HCT116 (cell line): ENCODE measurements around the gene VAMP2. TPM values are rescaled to one million over a fixed set of nuclear protein-coding genes. Genes with fewer than 3 reads are reported as not detected.

ENCODE experiments used
- ATAC-seq: fragments of 200-7000 bp; cut with Tn5 transposase; 2 replicates; pipeline ENCODE4 v1.9.1; 2020; ENCODE audit warnings: mild to moderate bottlenecking, moderate library complexity
- BruUV-seq: library from RNA; stranded (reverse); fragments of 400-500 nt; replicated peaks from 2 replicates; lab custom pipeline; 2021; lab: Mats Ljungman, UMichigan
- CTCF ChIA-PET: fragments of 300-600 bp; sonication (Branson Sonifier 250); formaldehyde crosslinking; loops from one replicate; lab custom pipeline; 2021; ENCODE audit warnings: antibody characterized with exemption; lab: Charles Lee
- POLR2A ChIA-PET: fragments of 300-600, 350-600 bp; sonication (Branson Sonifier 250); formaldehyde crosslinking; loops from one replicate; lab custom pipeline; 2021; ENCODE audit warnings: antibody characterized with exemption; lab: Charles Lee
- RAD21 ChIA-PET, 2 experiments: fragments of 300-600 bp; sonication (Branson Sonifier 250); formaldehyde crosslinking; loops; one replicate each; lab custom pipeline; 2023; ENCODE audit warnings: low total read pairs in 2 of 2; ENCODE audit not compliant: uncharacterized antibody in 2 of 2, unreplicated experiment in 2 of 2, low non-redundant PET in 1 of 2; lab: Charles Lee
- DNase-seq: peaks from one replicate; pipeline ENCODE4 v3.0.0-alpha.2; 2010; ENCODE audit warnings: low read depth, low spot score
- H2AFZ ChIP-seq: fragments of 200-600 bp; shearing (Covaris generic), sonication (generic); 2 replicates; pipeline ENCODE4 v1.6.1; 2017; ENCODE audit warnings: low read depth, mixed run types, mixed read lengths, antibody characterized with exemption, low read length; ENCODE audit not compliant: poor library complexity, severe bottlenecking
- H3K27ac ChIP-seq: 2 replicates; pipeline ENCODE4 v1.5.1; 2012; ENCODE audit warnings: low read depth, low read length
- H3K27me3 ChIP-seq: fragments of 200-600 bp; sonication (generic); 2 replicates; pipeline ENCODE4 v1.6.1; 2016; ENCODE audit warnings: mixed run types, low read length, mixed read lengths; ENCODE audit not compliant: insufficient read depth
- H3K36me3 ChIP-seq, 2 experiments: fragments of 200-500 bp in 1 of 2; fragments of 200-600 bp in 1 of 2; sonication (Bioruptor generic) in 1 of 2; sonication (generic) in 1 of 2; 2 replicates each; pipeline versions ENCODE4 v1.5.1 to v1.6.1; 2014 to 2016; ENCODE audit warnings: low read length in 2 of 2, inconsistent platforms in 1 of 2, mixed read lengths in 1 of 2, mixed run types in 1 of 2; ENCODE audit not compliant: insufficient read depth in 2 of 2, control insufficient read depth in 1 of 2
- H3K4me1 ChIP-seq, 2 experiments: fragments of 200-600 bp in 1 of 2; sonication (generic) in 1 of 2; 2 replicates each; pipeline versions ENCODE4 v1.5.1 to v1.6.1; 2012 to 2017; ENCODE audit warnings: low read length in 2 of 2, inconsistent platforms in 1 of 2, mild to moderate bottlenecking in 1 of 2, mixed read lengths in 1 of 2, mixed run types in 1 of 2, moderate library complexity in 1 of 2; ENCODE audit not compliant: insufficient read depth in 2 of 2, control insufficient read depth in 1 of 2
- H3K4me2 ChIP-seq: fragments of 200-600 bp; sonication (generic); 2 replicates; pipeline ENCODE4 v1.6.1; 2017; ENCODE audit warnings: mixed run types, low read length, mixed read lengths
- H3K4me3 ChIP-seq, 2 experiments: fragments of 200-600 bp in 1 of 2; sonication (generic) in 1 of 2; replicated peaks in 1 of 2; 2 replicates each; pipeline ENCODE4 v1.5.1; 2011 to 2016; ENCODE audit warnings: low read length in 2 of 2, control low read depth in 1 of 2, low read depth in 1 of 2, mild to moderate bottlenecking in 1 of 2, mixed read lengths in 1 of 2, mixed run types in 1 of 2
- H3K79me2 ChIP-seq: fragments of 200-600 bp; sonication (generic); 2 replicates; pipeline ENCODE4 v1.6.1; 2017; ENCODE audit warnings: mild to moderate bottlenecking, mixed run types, low read length, moderate library complexity, mixed read lengths; ENCODE audit not compliant: insufficient read depth
- H3K9ac ChIP-seq: fragments of 200-600 bp; sonication (generic); 2 replicates; pipeline ENCODE4 v1.6.1; 2016; ENCODE audit warnings: low read length, mixed read lengths
- H3K9me2 ChIP-seq: fragments of 200-600 bp; sonication (generic), shearing (Covaris generic); 2 replicates; pipeline ENCODE4 v1.6.1; 2017; ENCODE audit warnings: mixed run types, mild to moderate bottlenecking, moderate library complexity; ENCODE audit not compliant: insufficient read depth
- H3K9me3 ChIP-seq, 2 experiments: fragments of 200-500 bp in 1 of 2; fragments of 200-600 bp in 1 of 2; sonication (Bioruptor generic) in 1 of 2; sonication (generic) in 1 of 2; 2 replicates each; pipeline ENCODE4 v1.6.1; 2014 to 2017; ENCODE audit warnings: low read length in 2 of 2, mixed read lengths in 2 of 2, inconsistent platforms in 1 of 2, low read depth in 1 of 2, mild to moderate bottlenecking in 1 of 2, mixed run types in 1 of 2, moderate library complexity in 1 of 2; ENCODE audit not compliant: control insufficient read depth in 1 of 2, insufficient read depth in 1 of 2
- H4K20me1 ChIP-seq: fragments of 200-600 bp; sonication (generic), shearing (Covaris generic); 2 replicates; pipeline ENCODE4 v1.6.1; 2017; ENCODE audit warnings: mixed run types, mild to moderate bottlenecking, moderate library complexity; ENCODE audit not compliant: insufficient read depth
- CBX3 ChIP-seq: IDR thresholded peaks from 2 replicates; pipeline ENCODE4 v1.6.1; 2012; ENCODE audit warnings: low read depth
- EGR1 ChIP-seq: IDR thresholded peaks from 2 replicates; pipeline ENCODE4 v1.6.1; 2012; ENCODE audit warnings: low read depth
- EZH2 ChIP-seq: fragments of 200-600 bp; sonication (generic); IDR thresholded peaks from 2 replicates; pipeline ENCODE4 v1.6.1; 2017; ENCODE audit warnings: antibody characterized with exemption, mixed run types
- EZH2phosphoT487 ChIP-seq: fragments of 200-600 bp; IDR thresholded peaks from 2 replicates; pipeline ENCODE4 v1.6.1; 2018; ENCODE audit warnings: antibody characterized with exemption, borderline replicate concordance
- JUND ChIP-seq: IDR thresholded peaks from 2 replicates; pipeline ENCODE4 v1.6.1; 2012
- POLR2A ChIP-seq: IDR thresholded peaks from 2 replicates; pipeline ENCODE4 v1.7.0; 2011; ENCODE audit warnings: borderline replicate concordance; ENCODE audit not compliant: insufficient read depth, insufficient read length; ENCODE audit errors: extremely low read depth
- POLR2AphosphoS5 ChIP-seq: IDR thresholded peaks from 2 replicates; pipeline ENCODE4 v1.6.1; 2011; ENCODE audit warnings: mild to moderate bottlenecking, low read depth, low read length, moderate library complexity
- SRF ChIP-seq: IDR thresholded peaks from 2 replicates; pipeline ENCODE4 v1.6.1; 2012; ENCODE audit warnings: low read depth
- TCF7L2 ChIP-seq: IDR thresholded peaks from 2 replicates; pipeline ENCODE4 v1.7.0; 2011; ENCODE audit warnings: borderline replicate concordance, inconsistent platforms; ENCODE audit not compliant: insufficient read depth, insufficient read length; ENCODE audit errors: extremely low read depth
- ZFX ChIP-seq: fragments of 450-650 bp; IDR thresholded peaks from 2 replicates; pipeline ENCODE4 v1.6.1; 2017
- ZNF274 ChIP-seq: fragments of 200-500 bp; sonication (Bioruptor generic); IDR thresholded peaks from 2 replicates; pipeline ENCODE4 v1.6.1; 2014; ENCODE audit warnings: mild to moderate bottlenecking, low read depth, low read length, inconsistent platforms
- intact Hi-C: fragments of 100-400 bp; cut with micrococcal nuclease; formaldehyde crosslinking; loops from 2 replicates; pipeline ENCODE4 v1.10.0; 2022
- total RNA-seq: library from RNA; stranded (reverse); gene quantifications from one replicate; pipeline ENCODE4 v1.2.1, GENCODE V29; 2021; ENCODE audit not compliant: unreplicated experiment
- TF ChIP-seq, protein P1 (sequence below): IDR thresholded peaks from 2 replicates; pipeline ENCODE4 v1.6.1; 2012
- TF ChIP-seq, protein P2 (sequence below): IDR thresholded peaks from 2 replicates; pipeline ENCODE4 v1.6.1; 2012; ENCODE audit warnings: low read depth

The VAMP2 gene
- total RNA-seq, 1 experiment from 2014 or later, result 35.9 TPM

DNA sequence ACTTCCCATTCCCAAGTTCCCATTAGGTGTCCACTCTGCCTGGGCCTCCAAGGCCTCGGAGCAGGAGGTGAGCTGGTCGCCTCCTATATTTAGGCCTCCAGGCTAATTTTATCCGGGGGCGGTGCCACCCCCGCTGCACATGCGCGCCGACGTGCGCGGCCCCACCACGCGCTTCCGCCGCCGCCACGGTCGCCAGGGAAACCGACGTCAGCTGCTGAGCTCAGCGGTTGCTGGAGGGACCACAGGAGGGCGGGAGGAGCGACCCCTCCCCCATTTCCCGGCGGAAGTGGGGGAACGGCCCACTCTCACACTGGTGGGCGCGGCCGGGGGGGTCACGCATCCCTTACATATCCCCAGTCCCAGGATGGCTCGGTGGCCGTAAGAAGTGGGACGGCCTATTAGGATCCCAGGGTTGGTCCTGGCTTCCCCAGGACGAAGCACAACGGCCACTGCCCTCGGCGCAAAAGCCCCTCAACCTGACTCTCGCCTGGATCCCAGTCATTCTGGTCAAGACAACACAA, 11.6 kb downstream of the VAMP2 start:
- no peaks in the 10 kb centered on the region for H4K20me1 ChIP-seq
- CTCF ChIA-PET, result interaction anchor here (0.6 to 1.0 kb wide), 2 partner anchors 10 to 12 kb away, joined by 4 read pairs; no protein-coding TSS in a partner anchor
- H3K4me3 ChIP-seq, result peak overlapping the region; percentile 85 to 91
- peak overlapping the region; percentile 99 for H3K9ac ChIP-seq
- TF ChIP-seq ZFX, result peak; percentile 22; the same call in 1 of the 2 replicates
- TF ChIP-seq EZH2, result no peak
- TF ChIP-seq TCF7L2, result no peak
- no peak for TF ChIP-seq ZNF274
- TF ChIP-seq POLR2A, result no peak
- no peak for TF ChIP-seq EZH2phosphoT487
- no peak for TF ChIP-seq JUND
- TF ChIP-seq EGR1, result peak; percentile 93
- no peak for TF ChIP-seq SRF
- TF ChIP-seq, protein P1, sequence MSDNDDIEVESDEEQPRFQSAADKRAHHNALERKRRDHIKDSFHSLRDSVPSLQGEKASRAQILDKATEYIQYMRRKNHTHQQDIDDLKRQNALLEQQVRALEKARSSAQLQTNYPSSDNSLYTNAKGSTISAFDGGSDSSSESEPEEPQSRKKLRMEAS, result peak; percentile 79
- TF ChIP-seq CBX3, result no peak
- TF ChIP-seq, protein P2, sequence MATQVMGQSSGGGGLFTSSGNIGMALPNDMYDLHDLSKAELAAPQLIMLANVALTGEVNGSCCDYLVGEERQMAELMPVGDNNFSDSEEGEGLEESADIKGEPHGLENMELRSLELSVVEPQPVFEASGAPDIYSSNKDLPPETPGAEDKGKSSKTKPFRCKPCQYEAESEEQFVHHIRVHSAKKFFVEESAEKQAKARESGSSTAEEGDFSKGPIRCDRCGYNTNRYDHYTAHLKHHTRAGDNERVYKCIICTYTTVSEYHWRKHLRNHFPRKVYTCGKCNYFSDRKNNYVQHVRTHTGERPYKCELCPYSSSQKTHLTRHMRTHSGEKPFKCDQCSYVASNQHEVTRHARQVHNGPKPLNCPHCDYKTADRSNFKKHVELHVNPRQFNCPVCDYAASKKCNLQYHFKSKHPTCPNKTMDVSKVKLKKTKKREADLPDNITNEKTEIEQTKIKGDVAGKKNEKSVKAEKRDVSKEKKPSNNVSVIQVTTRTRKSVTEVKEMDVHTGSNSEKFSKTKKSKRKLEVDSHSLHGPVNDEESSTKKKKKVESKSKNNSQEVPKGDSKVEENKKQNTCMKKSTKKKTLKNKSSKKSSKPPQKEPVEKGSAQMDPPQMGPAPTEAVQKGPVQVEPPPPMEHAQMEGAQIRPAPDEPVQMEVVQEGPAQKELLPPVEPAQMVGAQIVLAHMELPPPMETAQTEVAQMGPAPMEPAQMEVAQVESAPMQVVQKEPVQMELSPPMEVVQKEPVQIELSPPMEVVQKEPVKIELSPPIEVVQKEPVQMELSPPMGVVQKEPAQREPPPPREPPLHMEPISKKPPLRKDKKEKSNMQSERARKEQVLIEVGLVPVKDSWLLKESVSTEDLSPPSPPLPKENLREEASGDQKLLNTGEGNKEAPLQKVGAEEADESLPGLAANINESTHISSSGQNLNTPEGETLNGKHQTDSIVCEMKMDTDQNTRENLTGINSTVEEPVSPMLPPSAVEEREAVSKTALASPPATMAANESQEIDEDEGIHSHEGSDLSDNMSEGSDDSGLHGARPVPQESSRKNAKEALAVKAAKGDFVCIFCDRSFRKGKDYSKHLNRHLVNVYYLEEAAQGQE, result no peak
- TF ChIP-seq POLR2AphosphoS5, result peak; percentile 31
- no peaks in the 10 kb centered on the region for H3K9me2 ChIP-seq
- intact Hi-C loops, result no loop called here
- peak overlapping the region; percentile 100 for H3K4me2 ChIP-seq
- H3K36me3 ChIP-seq, result peaks cover 36 to 43% of the 10 kb centered on the region in 2 experiments
- peaks cover 36 to 57% of the 10 kb centered on the region in 2 experiments for H3K4me1 ChIP-seq
- ATAC-seq, result peak; percentile 45
- peak overlapping the region; percentile 77 for H3K27ac ChIP-seq
- RAD21 ChIA-PET, result no interaction called here
- H3K9me3 ChIP-seq, result no peaks in the 10 kb centered on the region
- BruUV-seq, result no TSS peak
- peaks cover 57% of the 10 kb centered on the region for H3K79me2 ChIP-seq
- no peak for DNase-seq
- no peak overlapping the region for H2AFZ ChIP-seq
- POLR2A ChIA-PET, result interaction anchor here (0.6 to 1.6 kb wide), 5 partner anchors 10 to 68 kb away, joined by 3 to 6 read pairs (median 4); partner anchors contain the start of gene BORCS6
- no peaks in the 10 kb centered on the region for H3K27me3 ChIP-seq
